Erythroblast (primary cell): ENCODE measurements around the gene LRP1-AS.

ENCODE experiments used
- GATA1 ChIP-seq: IDR thresholded peaks from 2 replicates; pipeline ENCODE4 v1.6.1; 2011; ENCODE audit warnings: low read depth, mild to moderate bottlenecking, control low read depth, low read length, moderate library complexity
- POLR2A ChIP-seq: IDR thresholded peaks from 2 replicates; pipeline ENCODE4 v1.6.1; 2011; ENCODE audit warnings: mild to moderate bottlenecking, low read length

DNA sequence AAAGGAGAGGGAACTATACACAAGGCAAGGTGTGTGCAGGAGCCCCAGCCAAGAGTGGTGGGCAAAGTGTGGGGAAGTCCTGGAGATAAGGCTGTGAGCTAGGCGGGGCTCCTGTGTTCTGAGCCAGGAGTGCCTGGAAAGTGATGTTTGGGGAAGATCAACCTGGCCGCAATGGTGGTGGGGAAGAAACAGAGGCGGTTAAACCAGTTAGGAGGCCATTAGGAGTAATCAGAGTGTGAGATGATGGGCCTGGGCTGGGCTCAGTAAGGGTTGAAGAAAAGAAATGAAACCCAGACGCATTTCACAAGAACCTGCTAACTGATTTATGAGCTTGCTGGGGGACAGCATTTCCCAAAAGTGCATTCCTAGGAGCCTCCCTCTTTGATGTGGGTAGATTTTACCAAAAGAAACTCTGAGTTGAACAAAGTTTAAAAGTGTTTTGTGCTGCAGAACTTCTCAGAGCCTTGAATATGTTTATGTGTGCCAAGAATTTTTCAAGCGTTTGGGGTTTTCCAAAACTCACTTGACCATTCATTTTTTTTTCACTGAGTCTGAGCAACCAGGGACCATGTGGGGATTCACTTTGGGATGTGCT is 34.2 kb upstream of the LRP1-AS start:
- TF ChIP-seq POLR2A: no peak
- no peak for TF ChIP-seq GATA1
